Testis (tissue), 3 donors: ENCODE data around the gene SPATA33. TPM values are rescaled to one million over a fixed set of nuclear protein-coding genes. Genes with fewer than 3 reads are reported as not detected.
"Not testable (repeated sequence)": the region's sequence is repeated elsewhere in the genome, so short reads cannot be mapped to it uniquely, and the experiment has no call there.

Source experiments
- DNase-seq: peaks from one replicate; pipeline ENCODE4 v3.0.0-alpha.2; 2019
- H3K27ac ChIP-seq, 2 donors: fragments of 200-600 bp; sonication (generic); one replicate each; pipeline ENCODE4 v1.5.1; 2019
- H3K27me3 ChIP-seq: fragments of 200-600 bp; sonication (generic); one replicate; pipeline ENCODE4 v1.5.1; 2019
- H3K36me3 ChIP-seq: fragments of 200-600 bp; sonication (generic); one replicate; pipeline ENCODE4 v1.5.1; 2017; ENCODE audit warnings: low read depth; ENCODE audit errors: missing control alignments
- H3K4me1 ChIP-seq: fragments of 200-600 bp; sonication (generic); one replicate; pipeline ENCODE4 v1.5.1; 2019
- H3K4me3 ChIP-seq, 2 donors: fragments of 200-600 bp; sonication (generic); one replicate each; pipeline ENCODE4 v1.5.1; 2017 to 2019
- H3K9me3 ChIP-seq: fragments of 200-600 bp; sonication (generic); one replicate; pipeline ENCODE4 v1.5.1; 2017
- CTCF ChIP-seq, 3 experiments: fragments of 450-650 bp in 2 of 3; fragments of 200-600 bp in 1 of 3; sonication (generic) in 1 of 3; IDR thresholded peaks; one replicate each; pipeline ENCODE4 v1.5.1; 2016 to 2019; ENCODE audit warnings: antibody characterized with exemption in 3 of 3, mild to moderate bottlenecking in 2 of 3, moderate library complexity in 1 of 3
- POLR2A ChIP-seq: fragments of 450-650 bp; IDR thresholded peaks from one replicate; pipeline ENCODE4 v1.6.1; 2017; ENCODE audit warnings: antibody characterized with exemption, mild to moderate bottlenecking, moderate library complexity
- WGBS, 2 donors: methylation state at CpG; one replicate each; pipeline ENCODE4 v1.1.5; 2018; 5-methylcytosine and 5-hydroxymethylcytosine counted together
- intact Hi-C: fragments of 100-400 bp; cut with DNase I; formaldehyde crosslinking; loops from one replicate; pipeline ENCODE4 v1.15.1; 2023; ENCODE audit warnings: low total_unique reads
- polyA plus RNA-seq: library from polyadenylated mRNA; stranded (reverse); fragments of 350-450 nt; fragmentation: Illumina TruSeq; extraction: RNeasy Lipid Tissue Mini Kit (QIAGEN cat#74804); gene quantifications from one replicate; pipeline ENCODE4 v1.2.3, GENCODE V29; 2014; ENCODE audit warnings: low read depth, low replicate concordance; ENCODE audit not compliant: insufficient read depth
- total RNA-seq, 2 donors: library from RNA; depleted of rRNA; stranded (reverse); fragments of >200 nt; gene quantifications; one replicate each; pipeline ENCODE4 v1.2.3, GENCODE V29; 2016

The SPATA33 gene
- total and polyA plus RNA-seq, 3 donors from 2014 or later = 45.8 to 201 (median 85.0) TPM

- intact Hi-C loops = no loop called here
- 96 to 97% methylated on average over 20 to 21 of the region's 21 CpGs for WGBS, 2 donors
- no peak overlapping the region for H3K4me3 ChIP-seq
- no peak overlapping the region for H3K27ac ChIP-seq
- no peak for DNase-seq
- peaks cover 7% of the 10 kb centered on the region for H3K4me1 ChIP-seq
- TF ChIP-seq CTCF (IDR thresholded peaks at IDR 0.05) (no peak), POLR2A (no peak)
- H3K36me3 ChIP-seq = no peaks in the 10 kb centered on the region
- H3K27me3 ChIP-seq = no peaks in the 10 kb centered on the region
- no peaks in the 10 kb centered on the region for H3K9me3 ChIP-seq
These were observed 33.8 kb downstream of the SPATA33 start for GRCh38 chr16:89691231-89691985.

DNA sequence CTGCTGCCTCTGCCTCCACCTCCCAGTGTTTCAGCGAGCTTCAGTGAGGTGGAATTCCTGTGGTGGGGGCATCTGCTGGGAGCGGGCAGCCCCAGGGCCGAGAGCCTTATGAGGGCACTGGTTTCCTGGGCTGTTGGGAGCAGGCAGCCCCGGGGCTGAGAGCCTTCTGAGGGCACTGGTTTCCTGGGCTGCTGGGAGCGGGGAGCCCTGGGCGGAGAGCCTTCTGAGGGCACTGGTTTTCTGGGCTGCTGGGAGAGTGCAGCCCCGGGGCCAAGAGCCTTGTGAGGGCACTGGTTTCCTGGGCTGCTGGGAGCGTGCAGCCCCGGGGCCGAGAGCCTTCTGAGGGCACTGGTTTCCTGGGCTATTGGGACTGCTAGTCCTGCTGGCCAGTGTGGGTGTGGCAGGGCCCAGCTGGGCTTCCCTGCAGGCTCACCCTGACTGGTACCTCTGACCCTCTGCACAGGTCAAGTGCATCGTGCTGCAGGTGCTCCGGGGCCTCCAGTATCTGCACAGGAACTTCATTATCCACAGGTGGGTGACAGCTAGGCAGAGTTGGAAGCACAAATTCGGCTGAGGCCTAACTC is 34.4 kb downstream of the SPATA33 start:
- TF ChIP-seq CTCF (IDR thresholded peaks at IDR 0.05) (no peak), POLR2A (no peak)
- no peaks in the 10 kb centered on the region for H3K27me3 ChIP-seq
- H3K27ac ChIP-seq = no peak overlapping the region
- H3K4me3 ChIP-seq = no peak overlapping the region
- H3K4me1 ChIP-seq = peaks cover 7% of the 10 kb centered on the region
- no peaks in the 10 kb centered on the region for H3K36me3 ChIP-seq
- no peak for DNase-seq
- H3K9me3 ChIP-seq = no peaks in the 10 kb centered on the region
- WGBS, 2 donors = 90 to 91% methylated on average over 8 to 12 of the region's 13 CpGs
- intact Hi-C loops = no loop called here

DNA sequence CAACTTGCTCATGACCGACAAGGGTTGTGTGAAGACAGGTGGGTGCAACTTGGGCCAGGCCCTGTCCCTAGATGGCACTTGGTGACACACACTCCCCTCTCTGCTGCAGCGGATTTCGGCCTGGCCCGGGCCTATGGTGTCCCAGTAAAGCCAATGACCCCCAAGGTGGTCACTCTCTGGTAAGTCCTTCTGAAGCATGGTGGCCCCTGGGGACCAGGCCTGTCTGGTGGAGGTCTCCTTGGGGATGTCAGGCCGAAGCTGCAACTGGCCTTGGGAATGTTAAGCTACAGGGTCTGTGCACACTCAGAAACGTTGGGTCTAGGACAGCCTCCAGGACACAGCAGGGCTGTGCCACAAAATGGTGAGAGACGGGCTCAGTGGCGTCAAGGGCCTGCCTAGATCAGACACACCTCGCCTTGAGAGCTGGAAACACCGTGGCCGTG is 35.7 kb downstream of the SPATA33 start:
- no peaks in the 10 kb centered on the region for H3K27me3 ChIP-seq
- TF ChIP-seq CTCF (IDR thresholded peaks at IDR 0.05) = no peak
- TF ChIP-seq POLR2A = no peak
- no peaks in the 10 kb centered on the region for H3K4me1 ChIP-seq
- H3K9me3 ChIP-seq = no peaks in the 10 kb centered on the region
- DNase-seq = no peak
- WGBS, 2 donors = 83 to 92% methylated on average over 2 to 11 of the region's 11 CpGs
- no peak overlapping the region for H3K4me3 ChIP-seq
- no peaks in the 10 kb centered on the region for H3K36me3 ChIP-seq
- H3K27ac ChIP-seq = no peak overlapping the region
- intact Hi-C loops = no loop called here

- Histone ChIP-seq H3K27ac (no peak overlapping the region), H3K9me3 (no peaks in the 10 kb centered on the region), H3K36me3 (no peaks in the 10 kb centered on the region), H3K4me3 (no peak overlapping the region), H3K4me1 (no peaks in the 10 kb centered on the region), H3K27me3 (no peaks in the 10 kb centered on the region)
- TF ChIP-seq CTCF (IDR thresholded peaks at IDR 0.05) = no peak
- TF ChIP-seq POLR2A = no peak
- DNase-seq = no peak
- intact Hi-C loops = no loop called here
- WGBS, 2 donors = 86 to 87% methylated on average over 22 to 32 of the region's 32 CpGs
These were observed 36.5 kb downstream of the SPATA33 start for GRCh38 chr16:89693931-89694783.

DNA sequence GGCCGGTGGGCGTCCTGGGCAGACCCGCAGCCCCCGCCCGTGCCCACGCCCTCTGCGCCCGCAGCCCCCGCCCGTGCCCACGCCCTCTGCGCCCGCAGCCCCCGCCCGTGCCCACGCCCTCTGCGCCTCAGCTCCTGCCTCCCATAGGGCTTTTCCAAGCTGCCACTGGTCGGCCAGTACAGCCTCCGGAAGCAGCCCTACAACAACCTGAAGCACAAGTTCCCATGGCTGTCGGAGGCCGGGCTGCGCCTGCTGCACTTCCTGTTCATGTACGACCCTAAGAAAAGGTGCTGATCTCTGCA is 37.1 kb downstream of the SPATA33 start:
- DNase-seq, H3K9me3 ChIP-seq, H3K4me3 ChIP-seq, H3K4me1 ChIP-seq, intact Hi-C loops, H3K36me3 ChIP-seq, H3K27me3 ChIP-seq, H3K27ac ChIP-seq: not testable (repeated sequence)
- WGBS, 2 donors = 81 to 91% methylated on average over 9 to 19 of the region's 23 CpGs
